Measurements from ENCODE around the gene DOCK1.

DOCK1 gene

GRCh38 chr10:127034790-127035189, 129.6 kb downstream of the DOCK1 start:
- DNase-seq (ENCODE audit: low spot score) = no peak
- in situ Hi-C loops (cut with MboI; ENCODE audit: low sequenced_read_pairs, unreplicated experiment) = no loop called here
- no peak for TF ChIP-seq CTCF (IDR thresholded peaks at IDR 0.05; ENCODE audit: borderline replicate concordance, control extremely low read depth, extremely low read depth, insufficient read depth, missing control alignments)

- TF ChIP-seq CTCF (IDR thresholded peaks at IDR 0.05; ENCODE audit: borderline replicate concordance, control extremely low read depth, extremely low read depth, insufficient read depth, missing control alignments) = no peak
- no peak for DNase-seq (ENCODE audit: low spot score)
- in situ Hi-C loops (cut with MboI; ENCODE audit: low sequenced_read_pairs, unreplicated experiment) = no loop called here
Observed at GRCh38 chr10:127035827-127036226, 130.6 kb downstream of the DOCK1 start.

GRCh38 chr10:127036987-127037386, 131.8 kb downstream of the DOCK1 start:
- no peak for TF ChIP-seq CTCF (IDR thresholded peaks at IDR 0.05; ENCODE audit: borderline replicate concordance, control extremely low read depth, extremely low read depth, insufficient read depth, missing control alignments)
- DNase-seq (ENCODE audit: low spot score) = no peak
- in situ Hi-C loops (cut with MboI; ENCODE audit: low sequenced_read_pairs, unreplicated experiment) = no loop called here

- TF ChIP-seq CTCF (IDR thresholded peaks at IDR 0.05; ENCODE audit: borderline replicate concordance, control extremely low read depth, extremely low read depth, insufficient read depth, missing control alignments) = no peak
- DNase-seq (ENCODE audit: low spot score) = no peak
- in situ Hi-C loops (cut with MboI; ENCODE audit: low sequenced_read_pairs, unreplicated experiment) = no loop called here
Observed at GRCh38 chr10:127039435-127039834, 134.2 kb downstream of the DOCK1 start.

- no peak for DNase-seq (ENCODE audit: low spot score)
- in situ Hi-C loops (cut with MboI; ENCODE audit: low sequenced_read_pairs, unreplicated experiment) = no loop called here
- no peak for TF ChIP-seq CTCF (IDR thresholded peaks at IDR 0.05; ENCODE audit: borderline replicate concordance, control extremely low read depth, extremely low read depth, insufficient read depth, missing control alignments)
Observed at GRCh38 chr10:127040756-127041155, 135.5 kb downstream of the DOCK1 start.

- in situ Hi-C loops (cut with MboI; ENCODE audit: low sequenced_read_pairs, unreplicated experiment) = no loop called here
- no peak for TF ChIP-seq CTCF (IDR thresholded peaks at IDR 0.05; ENCODE audit: borderline replicate concordance, control extremely low read depth, extremely low read depth, insufficient read depth, missing control alignments)
- no peak for DNase-seq (ENCODE audit: low spot score)
Observed at GRCh38 chr10:127041552-127041951, 136.3 kb downstream of the DOCK1 start.

GRCh38 chr10:127043301-127043700, 138.1 kb downstream of the DOCK1 start:
- in situ Hi-C loops (cut with MboI; ENCODE audit: low sequenced_read_pairs, unreplicated experiment) = no loop called here
- TF ChIP-seq CTCF (IDR thresholded peaks at IDR 0.05; ENCODE audit: borderline replicate concordance, control extremely low read depth, extremely low read depth, insufficient read depth, missing control alignments) = no peak
- DNase-seq (ENCODE audit: low spot score) = no peak
